Tibial nerve (tissue), 4 donors: Measurements from ENCODE around the gene TBL1XR1. TPM values are rescaled to one million over a fixed set of nuclear protein-coding genes. Genes with fewer than 3 reads are reported as not detected.

Source experiments
- DNase-seq, 2 donors: peaks; one replicate each; pipeline ENCODE4 v3.0.0-alpha.2; 2019; ENCODE audit warnings: low spot score in 2 of 2
- H3K27ac ChIP-seq, 4 donors: fragments of 200-600 bp; sonication (generic) in 3 of 4; one replicate each; pipeline ENCODE4 v1.5.1; 2017 to 2019; ENCODE audit warnings: mild to moderate bottlenecking in 1 of 4
- H3K27me3 ChIP-seq, 2 donors: fragments of 200-600 bp; sonication (generic) in 1 of 2; one replicate each; pipeline versions ENCODE4 v1.5.1 to v1.6.0; 2017 to 2019
- H3K36me3 ChIP-seq, 3 donors: fragments of 200-600 bp; sonication (generic); one replicate each; pipeline ENCODE4 v1.5.1; 2018 to 2019
- H3K4me1 ChIP-seq, 4 donors: fragments of 200-600 bp; sonication (generic) in 3 of 4; one replicate each; pipeline ENCODE4 v1.5.1; 2017 to 2019
- H3K4me3 ChIP-seq, 4 donors: fragments of 200-600 bp; sonication (generic) in 3 of 4; one replicate each; pipeline ENCODE4 v1.5.1; 2017 to 2019; ENCODE audit warnings: mild to moderate bottlenecking in 1 of 4, moderate library complexity in 1 of 4
- H3K9me3 ChIP-seq, 4 donors: fragments of 200-600 bp; sonication (generic) in 3 of 4; one replicate each; pipeline ENCODE4 v1.5.1; 2017 to 2019
- EP300 ChIP-seq, 2 donors: sonication (generic); formaldehyde crosslinking; IDR thresholded peaks; one replicate each; pipeline ENCODE4 v1.6.1; 2017; ENCODE audit warnings: antibody characterized with exemption in 2 of 2, mild to moderate bottlenecking in 1 of 2
- POLR2A ChIP-seq, 2 donors: fragments of 450-650 bp; IDR thresholded peaks; one replicate each; pipeline ENCODE4 v1.6.1; 2017; ENCODE audit warnings: antibody characterized with exemption in 2 of 2, mild to moderate bottlenecking in 2 of 2, moderate library complexity in 2 of 2
- WGBS, 2 donors: methylation state at CpG; one replicate each; pipeline ENCODE4 v1.1.5; 2018; 5-methylcytosine and 5-hydroxymethylcytosine counted together
- total RNA-seq, 4 donors: library from RNA; depleted of rRNA; stranded (reverse); fragments of >200 nt; gene quantifications; one replicate each; pipeline ENCODE4 v1.1.0, GENCODE V29; 2016
- TF ChIP-seq, protein P1 (sequence below), 5 experiments: fragments of 200-600 bp in 3 of 5; fragments of 450-650 bp in 2 of 5; sonication (generic) in 3 of 5; IDR thresholded peaks; one replicate each; pipeline ENCODE4 v1.5.1; 2016 to 2019; ENCODE audit warnings: antibody characterized with exemption in 5 of 5, mild to moderate bottlenecking in 3 of 5, moderate library complexity in 2 of 5

The TBL1XR1 gene
- total RNA-seq, 4 donors from 2014 or later: 57.1 to 66.3 (median 62.8) TPM

- no peak overlapping the region for H3K27ac ChIP-seq
- TF ChIP-seq, protein P1, sequence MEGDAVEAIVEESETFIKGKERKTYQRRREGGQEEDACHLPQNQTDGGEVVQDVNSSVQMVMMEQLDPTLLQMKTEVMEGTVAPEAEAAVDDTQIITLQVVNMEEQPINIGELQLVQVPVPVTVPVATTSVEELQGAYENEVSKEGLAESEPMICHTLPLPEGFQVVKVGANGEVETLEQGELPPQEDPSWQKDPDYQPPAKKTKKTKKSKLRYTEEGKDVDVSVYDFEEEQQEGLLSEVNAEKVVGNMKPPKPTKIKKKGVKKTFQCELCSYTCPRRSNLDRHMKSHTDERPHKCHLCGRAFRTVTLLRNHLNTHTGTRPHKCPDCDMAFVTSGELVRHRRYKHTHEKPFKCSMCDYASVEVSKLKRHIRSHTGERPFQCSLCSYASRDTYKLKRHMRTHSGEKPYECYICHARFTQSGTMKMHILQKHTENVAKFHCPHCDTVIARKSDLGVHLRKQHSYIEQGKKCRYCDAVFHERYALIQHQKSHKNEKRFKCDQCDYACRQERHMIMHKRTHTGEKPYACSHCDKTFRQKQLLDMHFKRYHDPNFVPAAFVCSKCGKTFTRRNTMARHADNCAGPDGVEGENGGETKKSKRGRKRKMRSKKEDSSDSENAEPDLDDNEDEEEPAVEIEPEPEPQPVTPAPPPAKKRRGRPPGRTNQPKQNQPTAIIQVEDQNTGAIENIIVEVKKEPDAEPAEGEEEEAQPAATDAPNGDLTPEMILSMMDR (IDR thresholded peaks at IDR 0.05): no peak
- TF ChIP-seq POLR2A (IDR thresholded peaks at IDR 0.05) (no peak), EP300 (IDR thresholded peaks at IDR 0.05) (no peak)
- no peak overlapping the region for H3K4me3 ChIP-seq
- H3K36me3 ChIP-seq: no peaks in the 10 kb centered on the region
- 84 to 85% methylated on average over 7 of the region's 7 CpGs for WGBS, 2 donors
- H3K27me3 ChIP-seq: no peaks in the 10 kb centered on the region
- no peaks in the 10 kb centered on the region for H3K9me3 ChIP-seq
- H3K4me1 ChIP-seq: peaks cover 0 to 88% (median 13%) of the 10 kb centered on the region in 4 donors
- no peak for DNase-seq
These were observed 91.1 kb downstream of the TBL1XR1 start for GRCh38 chr3:177106184-177106583.

DNA sequence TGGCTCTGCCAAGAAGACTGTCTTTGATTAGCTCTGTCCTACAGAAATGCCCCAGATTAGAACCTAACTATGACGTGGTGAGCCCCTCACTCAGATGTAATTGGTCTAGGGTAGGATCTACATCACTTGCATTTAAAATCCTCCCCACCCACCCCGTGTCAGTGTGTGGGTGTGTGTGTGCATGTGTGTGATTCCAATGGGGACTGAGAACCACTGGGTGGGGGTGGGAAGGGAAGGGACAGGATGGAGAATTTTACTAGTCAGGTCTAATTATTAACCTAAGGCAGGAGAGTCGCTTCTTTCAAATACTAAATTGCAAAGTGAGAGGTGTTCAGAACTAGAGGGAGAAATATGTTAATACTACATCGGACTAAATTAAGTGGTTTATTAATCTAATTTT is 91.7 kb downstream of the TBL1XR1 start:
- no peaks in the 10 kb centered on the region for H3K36me3 ChIP-seq
- TF ChIP-seq, protein P1 (IDR thresholded peaks at IDR 0.05): no peak
- TF ChIP-seq POLR2A (IDR thresholded peaks at IDR 0.05): no peak
- no peak for TF ChIP-seq EP300 (IDR thresholded peaks at IDR 0.05)
- no peak for DNase-seq
- H3K9me3 ChIP-seq: no peaks in the 10 kb centered on the region
- no peak overlapping the region for H3K4me3 ChIP-seq
- no peaks in the 10 kb centered on the region for H3K27me3 ChIP-seq
- H3K27ac ChIP-seq: no peak overlapping the region
- 71 to 74% methylated on average over 4 of the region's 4 CpGs for WGBS, 2 donors
- H3K4me1 ChIP-seq: peaks cover 0 to 82% (median 13%) of the 10 kb centered on the region in 4 donors

GRCh38 chr3:177104299-177104992 is 92.8 kb downstream of the TBL1XR1 start:
- 83 to 84% methylated on average over 6 of the region's 6 CpGs for WGBS, 2 donors
- no peak for DNase-seq
- Histone ChIP-seq H3K27ac (no peak overlapping the region), H3K36me3 (no peaks in the 10 kb centered on the region), H3K4me1 (peaks cover 0 to 76% (median 10%) of the 10 kb centered on the region in 4 donors), H3K4me3 (no peak overlapping the region), H3K9me3 (no peaks in the 10 kb centered on the region), H3K27me3 (no peaks in the 10 kb centered on the region)
- TF ChIP-seq EP300 (IDR thresholded peaks at IDR 0.05): no peak
- TF ChIP-seq, protein P1 (IDR thresholded peaks at IDR 0.05): no peak
- no peak for TF ChIP-seq POLR2A (IDR thresholded peaks at IDR 0.05)

- TF ChIP-seq POLR2A (IDR thresholded peaks at IDR 0.05): no peak
- TF ChIP-seq, protein P1 (IDR thresholded peaks at IDR 0.05): no peak
- no peak for TF ChIP-seq EP300 (IDR thresholded peaks at IDR 0.05)
- H3K27me3 ChIP-seq: no peaks in the 10 kb centered on the region
- 34 to 35% methylated on average over 3 of the region's 3 CpGs for WGBS, 2 donors
These were observed 94.7 kb downstream of the TBL1XR1 start for GRCh38 chr3:177102553-177102952.

GRCh38 chr3:177098551-177098950 is 98.7 kb downstream of the TBL1XR1 start:
- H3K4me3 ChIP-seq: no peak overlapping the region
- TF ChIP-seq POLR2A (IDR thresholded peaks at IDR 0.05) (no peak), EP300 (IDR thresholded peaks at IDR 0.05) (no peak)
- TF ChIP-seq, protein P1 (IDR thresholded peaks at IDR 0.05): no peak
- peaks cover 0 to 21% (median 0%) of the 10 kb centered on the region in 4 donors for H3K4me1 ChIP-seq
- DNase-seq: no peak
- WGBS, 2 donors: 62 to 64% methylated on average over 2 of the region's 2 CpGs
- no peak overlapping the region for H3K27ac ChIP-seq
- H3K36me3 ChIP-seq: peaks cover 0 to 14% (median 0%) of the 10 kb centered on the region in 3 donors
- H3K9me3 ChIP-seq: peaks cover 0 to 19% (median 0%) of the 10 kb centered on the region in 4 donors
- H3K27me3 ChIP-seq: no peaks in the 10 kb centered on the region

More at GRCh38 chr3:177102553-177102952, 94.7 kb downstream of the TBL1XR1 start:
- H3K4me1 ChIP-seq: peaks cover 0 to 60% (median 9%) of the 10 kb centered on the region in 4 donors
- no peaks in the 10 kb centered on the region for H3K9me3 ChIP-seq
- H3K36me3 ChIP-seq: no peaks in the 10 kb centered on the region
- DNase-seq: no peak
- H3K27ac ChIP-seq: no peak overlapping the region
- H3K4me3 ChIP-seq: no peak overlapping the region
